Sigmoid colon (tissue), 7 donors: ENCODE data around the gene SLC2A11. TPM values are rescaled to one million over a fixed set of nuclear protein-coding genes. Genes with fewer than 3 reads are reported as not detected.
"Not testable (repeated sequence)": the region's sequence is repeated elsewhere in the genome, so short reads cannot be mapped to it uniquely, and the experiment has no call there.

Experiments
- DNase-seq: peaks from one replicate; pipeline ENCODE4 v3.0.0-alpha.2; 2019
- H3K27ac ChIP-seq, 4 donors: fragments of 200-600 bp; sonication (generic); one replicate each; pipeline ENCODE4 v1.5.1; 2016 to 2019; ENCODE audit warnings: mild to moderate bottlenecking in 1 of 4
- H3K27me3 ChIP-seq, 3 donors: fragments of 200-600 bp; sonication (generic); one replicate each; pipeline ENCODE4 v1.5.1; 2019; ENCODE audit warnings: mild to moderate bottlenecking in 1 of 3
- H3K36me3 ChIP-seq, 4 donors: fragments of 200-600 bp; sonication (generic); one replicate each; pipeline ENCODE4 v1.5.1; 2016 to 2019
- H3K4me1 ChIP-seq, 4 donors: fragments of 200-600 bp; sonication (generic); one replicate each; pipeline ENCODE4 v1.5.1; 2017 to 2019
- H3K4me3 ChIP-seq, 4 donors: fragments of 200-600 bp; sonication (generic); one replicate each; pipeline ENCODE4 v1.5.1; 2017 to 2019; ENCODE audit warnings: mild to moderate bottlenecking in 2 of 4, moderate library complexity in 1 of 4
- H3K9me3 ChIP-seq, 4 donors: fragments of 200-600 bp in 3 of 4; sonication (generic) in 3 of 4; one replicate each; pipeline versions ENCODE4 v1.5.1 to v1.6.1; 2013 to 2019
- CTCF ChIP-seq, 4 experiments: fragments of 450-650 bp in 3 of 4; fragments of 200-600 bp in 1 of 4; IDR thresholded peaks; one replicate each; pipeline ENCODE4 v1.5.1; 2016 to 2019; ENCODE audit warnings: antibody characterized with exemption in 4 of 4, mild to moderate bottlenecking in 3 of 4, moderate library complexity in 2 of 4
- EP300 ChIP-seq, 4 donors: sonication (generic); formaldehyde crosslinking; IDR thresholded peaks; one replicate each; pipeline ENCODE4 v1.6.1; 2017; ENCODE audit warnings: antibody characterized with exemption in 4 of 4
- POLR2A ChIP-seq, 2 donors: fragments of 450-650 bp; IDR thresholded peaks; one replicate each; pipeline ENCODE4 v1.6.1; 2016; ENCODE audit warnings: antibody characterized with exemption in 2 of 2, mild to moderate bottlenecking in 2 of 2, moderate library complexity in 2 of 2
- POLR2AphosphoS5 ChIP-seq, 4 donors: sonication (generic); formaldehyde crosslinking; IDR thresholded peaks; one replicate each; pipeline ENCODE4 v1.6.1; 2017; ENCODE audit warnings: antibody characterized with exemption in 4 of 4
- WGBS, 2 donors: extraction: QIAGEN DNeasy Blood & Tissue Kit; methylation state at CpG; one replicate each; pipeline ENCODE4 v1.1.7; 2013; 5-methylcytosine and 5-hydroxymethylcytosine counted together
- intact Hi-C: fragments of 100-400 bp; cut with DNase I; formaldehyde crosslinking; loops from one replicate; pipeline ENCODE4 v1.15.1; 2023
- polyA plus RNA-seq, 3 donors: library from polyadenylated mRNA; stranded (reverse); fragments of 200-250 nt; gene quantifications; one replicate each; pipeline ENCODE4 v1.2.3, GENCODE V29; 2013
- total RNA-seq, 4 donors: library from RNA; depleted of rRNA; stranded (reverse); fragments of >200 nt; gene quantifications; one replicate each; pipeline ENCODE4 v1.1.0, GENCODE V29; 2016
- donor health status: healthy with polysubstance abuse.
- donor health status: Bipolar disorder and iron deficiency.
- donor health status: healthy.

SLC2A11 gene
- total and polyA plus RNA-seq, 7 donors = 4.8 to 23.5 (median 13.8) TPM

- peak overlapping the region; percentile 84 to 91 (median 89) for H3K27ac ChIP-seq
- intact Hi-C loops = loop anchor here (2.0 kb wide), 1 partner anchor 18 kb away; the partner anchor contains the start of gene MIF
- WGBS, 2 donors = 0% methylated on average over 1 of the region's 1 CpG
- H3K27me3 ChIP-seq = no peaks in the 10 kb centered on the region
- H3K9me3 ChIP-seq = no peaks in the 10 kb centered on the region
- H3K4me1 ChIP-seq = peaks cover 0 to 19% (median 11%) of the 10 kb centered on the region in 4 donors
- no peaks in the 10 kb centered on the region for H3K36me3 ChIP-seq
- DNase-seq = no peak
- no peak for TF ChIP-seq POLR2AphosphoS5 (IDR thresholded peaks at IDR 0.05)
- TF ChIP-seq EP300 (IDR thresholded peaks at IDR 0.05) = no peak
- TF ChIP-seq CTCF (IDR thresholded peaks at IDR 0.05) = no peak
- no peak for TF ChIP-seq POLR2A (IDR thresholded peaks at IDR 0.05)
- peak overlapping the region; percentile 40 to 57 (median 56) for H3K4me3 ChIP-seq
Observed at GRCh38 chr22:23913306-23913660, 55.6 kb downstream of the SLC2A11 start.

GRCh38 chr22:23913661-23914353, 56.1 kb downstream of the SLC2A11 start:
- peak; percentile 86 to 95 (median 94) for TF ChIP-seq POLR2AphosphoS5 (IDR thresholded peaks at IDR 0.05)
- TF ChIP-seq EP300 (IDR thresholded peaks at IDR 0.05) = peak in 1 of 4 donors; percentile 65
- TF ChIP-seq CTCF (IDR thresholded peaks at IDR 0.05) = no peak
- TF ChIP-seq POLR2A (IDR thresholded peaks at IDR 0.05) = peak; percentile 69 to 75
- peak; percentile 100 for DNase-seq
- H3K27ac ChIP-seq = peak overlapping the region; percentile 84 to 91 (median 89)
- H3K4me1 ChIP-seq = peaks cover 0 to 17% (median 11%) of the 10 kb centered on the region in 4 donors
- H3K27me3 ChIP-seq = no peaks in the 10 kb centered on the region
- no peaks in the 10 kb centered on the region for H3K9me3 ChIP-seq
- intact Hi-C loops = loop anchor here (2.0 kb wide), 1 partner anchor 19 kb away; the partner anchor contains the start of gene MIF
- H3K4me3 ChIP-seq = peak overlapping the region; percentile 40 to 57 (median 56)
- 1% methylated on average over 44 of the region's 44 CpGs for WGBS, 2 donors
- H3K36me3 ChIP-seq = no peaks in the 10 kb centered on the region

- Histone ChIP-seq H3K36me3 (no peaks in the 10 kb centered on the region), H3K27me3 (no peaks in the 10 kb centered on the region), H3K9me3 (no peaks in the 10 kb centered on the region), H3K27ac (peak overlapping the region in 2 of 4 donors; percentile 88 to 91), H3K4me3 (no peak overlapping the region), H3K4me1 (peaks cover 0 to 11% (median 8%) of the 10 kb centered on the region in 4 donors)
- TF ChIP-seq CTCF (IDR thresholded peaks at IDR 0.05) = no peak
- TF ChIP-seq POLR2AphosphoS5 (IDR thresholded peaks at IDR 0.05) = no peak
- no peak for TF ChIP-seq EP300 (IDR thresholded peaks at IDR 0.05)
- TF ChIP-seq POLR2A (IDR thresholded peaks at IDR 0.05) = no peak
- WGBS, 2 donors = 27 to 67% methylated on average over 3 of the region's 3 CpGs
- no peak for DNase-seq
- intact Hi-C loops = no loop called here
Observed at GRCh38 chr22:23915290-23915689, 57.6 kb downstream of the SLC2A11 start.

- Histone ChIP-seq H3K36me3 (peaks cover 0 to 17% (median 9%) of the 10 kb centered on the region in 4 donors), H3K27ac (peak overlapping the region; percentile 44 to 63 (median 52))
- intact Hi-C loops, H3K27me3 ChIP-seq, H3K4me3 ChIP-seq, H3K4me1 ChIP-seq, H3K9me3 ChIP-seq, DNase-seq: not testable (repeated sequence)
- WGBS, 2 donors = 86 to 88% methylated on average over 1 of the region's 1 CpG
Observed at GRCh38 chr22:23920267-23920611, 62.6 kb downstream of the SLC2A11 start.

GRCh38 chr22:23921586-23922201, 64.0 kb downstream of the SLC2A11 start:
- Histone ChIP-seq H3K36me3 (peaks cover 0 to 28% (median 14%) of the 10 kb centered on the region in 4 donors), H3K9me3 (peaks cover 0 to 10% (median 0%) of the 10 kb centered on the region in 4 donors)
- DNase-seq, H3K27ac ChIP-seq, H3K27me3 ChIP-seq, H3K4me3 ChIP-seq, H3K4me1 ChIP-seq, intact Hi-C loops: not testable (repeated sequence)
- WGBS, 2 donors = 84 to 92% methylated on average over 13 of the region's 13 CpGs
